ENCODE data around the gene ZFR2.
A peak's percentile ranks its signal among the peaks of the same experiment; 100 is the strongest.

ZFR2 gene

GRCh38 chr19:3882041-3882384 is 13.2 kb upstream of the ZFR2 start:
- ATAC-seq = no peak
- TF ChIP-seq GLIS3 (CRISPR knock-in tag; IDR thresholded peaks at IDR 0.05) (no peak), CREB5 (CRISPR knock-in tag; IDR thresholded peaks at IDR 0.05; ENCODE audit: low read depth) (no peak), TCF4 (CRISPR knock-in tag; IDR thresholded peaks at IDR 0.05; ENCODE audit: borderline replicate concordance) (no peak), ZNF8 (CRISPR knock-in tag; IDR thresholded peaks at IDR 0.05) (no peak), PPARA (CRISPR knock-in tag; IDR thresholded peaks at IDR 0.05; ENCODE audit: borderline replicate concordance) (no peak), TOX (CRISPR knock-in tag; IDR thresholded peaks at IDR 0.05; ENCODE audit: borderline replicate concordance) (no peak), POU6F1 (CRISPR knock-in tag; IDR thresholded peaks at IDR 0.05; ENCODE audit: borderline replicate concordance, low read depth) (no peak), CSDC2 (CRISPR knock-in tag; IDR thresholded peaks at IDR 0.05) (no peak)

DNA sequence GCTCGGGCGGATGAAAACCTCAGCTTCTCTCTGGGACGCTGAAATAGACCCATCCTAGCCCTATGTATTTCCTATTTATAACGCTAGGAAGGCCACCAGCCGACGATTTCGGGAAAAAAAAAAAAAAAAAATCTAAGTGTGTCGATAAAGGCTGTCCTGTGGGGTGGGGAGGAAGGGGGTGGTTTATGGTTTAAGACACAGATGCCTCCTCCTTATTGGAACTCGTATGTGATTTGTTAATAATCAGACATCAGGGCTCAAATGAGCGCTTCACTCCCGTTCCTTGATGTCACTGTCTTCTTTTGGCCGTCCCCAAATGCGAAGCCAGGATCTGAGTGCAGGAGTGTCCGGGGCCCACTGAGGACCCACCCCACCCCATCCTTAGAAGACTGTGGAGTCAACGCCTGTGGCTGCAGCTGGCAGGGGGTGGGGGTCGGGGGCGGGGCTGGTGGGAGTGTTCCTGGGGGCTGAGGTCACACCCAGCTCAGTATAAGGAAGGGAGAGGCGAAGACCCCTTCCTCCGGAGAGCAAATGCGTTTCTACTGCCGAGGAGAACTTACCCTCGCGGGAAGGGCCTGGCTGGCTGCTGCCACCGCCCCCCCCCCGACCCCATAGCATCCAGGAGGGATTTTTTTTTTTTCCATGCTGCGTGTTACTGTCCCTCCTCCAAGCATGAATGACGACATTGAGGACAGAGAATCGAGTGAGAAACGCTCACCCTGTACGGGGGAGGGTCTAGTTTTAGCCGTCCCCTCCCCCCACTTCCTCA is 12.6 kb upstream of the ZFR2 start:
- ATAC-seq = peak; percentile 50
- TF ChIP-seq TOX (CRISPR knock-in tag; IDR thresholded peaks at IDR 0.05; ENCODE audit: borderline replicate concordance) (no peak), ZNF565 (CRISPR knock-in tag; conservative IDR thresholded peaks at IDR 0.05; ENCODE audit: low read depth) (no peak), ESRRG (CRISPR knock-in tag; IDR thresholded peaks at IDR 0.05) (no peak), CSDC2 (CRISPR knock-in tag; IDR thresholded peaks at IDR 0.05) (no peak), PPARA (CRISPR knock-in tag; IDR thresholded peaks at IDR 0.05; ENCODE audit: borderline replicate concordance) (no peak), ZNF70 (CRISPR knock-in tag; IDR thresholded peaks at IDR 0.05) (no peak), ZNF8 (CRISPR knock-in tag; IDR thresholded peaks at IDR 0.05) (no peak), BACH2 (CRISPR knock-in tag; IDR thresholded peaks at IDR 0.05; ENCODE audit: borderline replicate concordance) (no peak), OSR1 (CRISPR knock-in tag; IDR thresholded peaks at IDR 0.05) (no peak), POU6F1 (CRISPR knock-in tag; IDR thresholded peaks at IDR 0.05; ENCODE audit: borderline replicate concordance, low read depth) (no peak), CREB5 (CRISPR knock-in tag; IDR thresholded peaks at IDR 0.05; ENCODE audit: low read depth) (no peak), SNAI2 (CRISPR knock-in tag; IDR thresholded peaks at IDR 0.05) (no peak), ZFP3 (CRISPR knock-in tag; IDR thresholded peaks at IDR 0.05) (no peak), RARB (CRISPR knock-in tag; IDR thresholded peaks at IDR 0.05) (no peak), GLIS3 (CRISPR knock-in tag; IDR thresholded peaks at IDR 0.05) (no peak), ARNTL (CRISPR knock-in tag; IDR thresholded peaks at IDR 0.05; ENCODE audit: borderline replicate concordance, low read depth) (no peak)
- TF ChIP-seq, protein P1, sequence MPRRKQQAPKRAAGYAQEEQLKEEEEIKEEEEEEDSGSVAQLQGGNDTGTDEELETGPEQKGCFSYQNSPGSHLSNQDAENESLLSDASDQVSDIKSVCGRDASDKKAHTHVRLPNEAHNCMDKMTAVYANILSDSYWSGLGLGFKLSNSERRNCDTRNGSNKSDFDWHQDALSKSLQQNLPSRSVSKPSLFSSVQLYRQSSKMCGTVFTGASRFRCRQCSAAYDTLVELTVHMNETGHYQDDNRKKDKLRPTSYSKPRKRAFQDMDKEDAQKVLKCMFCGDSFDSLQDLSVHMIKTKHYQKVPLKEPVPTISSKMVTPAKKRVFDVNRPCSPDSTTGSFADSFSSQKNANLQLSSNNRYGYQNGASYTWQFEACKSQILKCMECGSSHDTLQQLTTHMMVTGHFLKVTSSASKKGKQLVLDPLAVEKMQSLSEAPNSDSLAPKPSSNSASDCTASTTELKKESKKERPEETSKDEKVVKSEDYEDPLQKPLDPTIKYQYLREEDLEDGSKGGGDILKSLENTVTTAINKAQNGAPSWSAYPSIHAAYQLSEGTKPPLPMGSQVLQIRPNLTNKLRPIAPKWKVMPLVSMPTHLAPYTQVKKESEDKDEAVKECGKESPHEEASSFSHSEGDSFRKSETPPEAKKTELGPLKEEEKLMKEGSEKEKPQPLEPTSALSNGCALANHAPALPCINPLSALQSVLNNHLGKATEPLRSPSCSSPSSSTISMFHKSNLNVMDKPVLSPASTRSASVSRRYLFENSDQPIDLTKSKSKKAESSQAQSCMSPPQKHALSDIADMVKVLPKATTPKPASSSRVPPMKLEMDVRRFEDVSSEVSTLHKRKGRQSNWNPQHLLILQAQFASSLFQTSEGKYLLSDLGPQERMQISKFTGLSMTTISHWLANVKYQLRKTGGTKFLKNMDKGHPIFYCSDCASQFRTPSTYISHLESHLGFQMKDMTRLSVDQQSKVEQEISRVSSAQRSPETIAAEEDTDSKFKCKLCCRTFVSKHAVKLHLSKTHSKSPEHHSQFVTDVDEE (CRISPR knock-in tag; IDR thresholded peaks at IDR 0.05) = no peak

DNA sequence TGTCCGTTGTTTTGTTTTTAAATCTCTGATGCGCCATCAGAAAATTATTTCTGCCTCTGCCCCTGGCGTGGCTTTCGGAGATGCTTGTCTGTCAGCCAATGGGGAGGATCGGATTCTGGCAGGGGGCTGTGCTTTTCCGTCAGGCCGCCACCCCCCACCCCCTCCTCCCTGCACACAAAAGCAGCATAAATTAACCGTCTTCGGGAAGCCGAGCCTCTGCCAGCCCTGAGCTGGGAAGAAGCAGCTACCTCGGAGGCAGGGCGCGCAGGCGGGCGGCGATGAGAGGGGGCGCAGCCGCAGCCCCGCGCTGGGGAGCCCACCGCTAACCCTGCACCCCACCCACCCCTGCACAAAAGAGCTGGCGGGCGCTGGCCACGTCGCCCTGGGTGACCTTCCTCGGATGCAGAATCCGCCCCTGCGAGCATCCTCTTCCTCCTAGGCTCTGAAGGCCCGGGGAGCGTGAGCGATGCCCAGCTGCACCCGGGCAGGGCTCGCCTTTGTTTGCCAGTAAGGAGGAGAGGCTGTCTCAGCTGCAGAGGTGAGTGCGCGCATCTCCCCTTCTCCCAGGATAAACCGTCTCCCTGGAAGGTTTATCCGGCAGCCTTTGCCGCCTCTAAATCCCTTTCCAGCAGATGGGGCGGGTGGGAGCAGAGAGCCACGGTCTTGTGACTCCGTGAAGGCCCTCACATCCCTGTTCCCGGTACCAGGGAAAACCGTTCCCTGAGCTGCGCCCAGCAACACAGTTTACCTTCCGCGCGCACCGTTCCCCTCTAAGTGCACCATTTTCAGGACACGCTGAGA is 11.8 kb upstream of the ZFR2 start, which contains the start of gene ATCAY:
ATCAY (plus strand) TSS at position 215 of the 801 bp plus-strand sequence. CDS start 5,083 bp downstream, outside the sequence.
- ATAC-seq = peak; percentile 57
- TF ChIP-seq ZFP3 (CRISPR knock-in tag; IDR thresholded peaks at IDR 0.05) (no peak), TOX (CRISPR knock-in tag; IDR thresholded peaks at IDR 0.05; ENCODE audit: borderline replicate concordance) (no peak), ZFP30 (CRISPR knock-in tag; IDR thresholded peaks at IDR 0.05) (no peak), ARNTL (CRISPR knock-in tag; IDR thresholded peaks at IDR 0.05; ENCODE audit: borderline replicate concordance, low read depth) (no peak), ZNF565 (CRISPR knock-in tag; conservative IDR thresholded peaks at IDR 0.05; ENCODE audit: low read depth) (no peak), ZNF70 (CRISPR knock-in tag; IDR thresholded peaks at IDR 0.05) (no peak), RARB (CRISPR knock-in tag; IDR thresholded peaks at IDR 0.05) (no peak), TCF4 (CRISPR knock-in tag; IDR thresholded peaks at IDR 0.05; ENCODE audit: borderline replicate concordance) (no peak)
- TF ChIP-seq, protein P1 (CRISPR knock-in tag; IDR thresholded peaks at IDR 0.05) = no peak
- TF ChIP-seq, protein P2, sequence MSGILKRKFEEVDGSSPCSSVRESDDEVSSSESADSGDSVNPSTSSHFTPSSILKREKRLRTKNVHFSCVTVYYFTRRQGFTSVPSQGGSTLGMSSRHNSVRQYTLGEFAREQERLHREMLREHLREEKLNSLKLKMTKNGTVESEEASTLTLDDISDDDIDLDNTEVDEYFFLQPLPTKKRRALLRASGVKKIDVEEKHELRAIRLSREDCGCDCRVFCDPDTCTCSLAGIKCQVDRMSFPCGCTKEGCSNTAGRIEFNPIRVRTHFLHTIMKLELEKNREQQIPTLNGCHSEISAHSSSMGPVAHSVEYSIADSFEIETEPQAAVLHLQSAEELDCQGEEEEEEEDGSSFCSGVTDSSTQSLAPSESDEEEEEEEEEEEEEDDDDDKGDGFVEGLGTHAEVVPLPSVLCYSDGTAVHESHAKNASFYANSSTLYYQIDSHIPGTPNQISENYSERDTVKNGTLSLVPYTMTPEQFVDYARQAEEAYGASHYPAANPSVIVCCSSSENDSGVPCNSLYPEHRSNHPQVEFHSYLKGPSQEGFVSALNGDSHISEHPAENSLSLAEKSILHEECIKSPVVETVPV (CRISPR knock-in tag; IDR thresholded peaks at IDR 0.05) = no peak

All from SK-N-SH treated with all-trans-retinoic acid at 6 μM for 48 hours (cell line).